ENCODE results near the gene POLR1E.

The POLR1E gene

DNA sequence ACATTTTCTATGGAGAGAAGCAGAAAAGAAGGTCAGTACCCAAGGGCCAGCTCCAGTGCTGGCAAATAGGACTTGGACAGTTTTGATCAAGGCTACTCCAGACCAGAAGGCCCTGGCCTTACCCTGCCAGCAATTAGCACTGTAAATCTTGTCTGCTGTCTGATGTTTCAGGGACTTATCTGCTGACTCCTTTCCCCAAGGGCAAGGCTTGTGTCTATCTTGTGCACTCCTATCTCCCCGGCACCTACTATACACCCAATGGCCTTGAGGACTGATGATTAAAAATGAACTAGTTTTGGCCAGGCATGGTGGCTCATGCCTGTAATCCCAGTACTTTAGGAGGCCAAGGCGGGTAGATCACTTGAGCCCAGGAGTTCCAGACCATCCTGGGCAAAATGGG is 37.2 kb downstream of the POLR1E start:
- TF ChIP-seq, protein P1, sequence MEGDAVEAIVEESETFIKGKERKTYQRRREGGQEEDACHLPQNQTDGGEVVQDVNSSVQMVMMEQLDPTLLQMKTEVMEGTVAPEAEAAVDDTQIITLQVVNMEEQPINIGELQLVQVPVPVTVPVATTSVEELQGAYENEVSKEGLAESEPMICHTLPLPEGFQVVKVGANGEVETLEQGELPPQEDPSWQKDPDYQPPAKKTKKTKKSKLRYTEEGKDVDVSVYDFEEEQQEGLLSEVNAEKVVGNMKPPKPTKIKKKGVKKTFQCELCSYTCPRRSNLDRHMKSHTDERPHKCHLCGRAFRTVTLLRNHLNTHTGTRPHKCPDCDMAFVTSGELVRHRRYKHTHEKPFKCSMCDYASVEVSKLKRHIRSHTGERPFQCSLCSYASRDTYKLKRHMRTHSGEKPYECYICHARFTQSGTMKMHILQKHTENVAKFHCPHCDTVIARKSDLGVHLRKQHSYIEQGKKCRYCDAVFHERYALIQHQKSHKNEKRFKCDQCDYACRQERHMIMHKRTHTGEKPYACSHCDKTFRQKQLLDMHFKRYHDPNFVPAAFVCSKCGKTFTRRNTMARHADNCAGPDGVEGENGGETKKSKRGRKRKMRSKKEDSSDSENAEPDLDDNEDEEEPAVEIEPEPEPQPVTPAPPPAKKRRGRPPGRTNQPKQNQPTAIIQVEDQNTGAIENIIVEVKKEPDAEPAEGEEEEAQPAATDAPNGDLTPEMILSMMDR (IDR thresholded peaks at IDR 0.05), result no peak

DNA sequence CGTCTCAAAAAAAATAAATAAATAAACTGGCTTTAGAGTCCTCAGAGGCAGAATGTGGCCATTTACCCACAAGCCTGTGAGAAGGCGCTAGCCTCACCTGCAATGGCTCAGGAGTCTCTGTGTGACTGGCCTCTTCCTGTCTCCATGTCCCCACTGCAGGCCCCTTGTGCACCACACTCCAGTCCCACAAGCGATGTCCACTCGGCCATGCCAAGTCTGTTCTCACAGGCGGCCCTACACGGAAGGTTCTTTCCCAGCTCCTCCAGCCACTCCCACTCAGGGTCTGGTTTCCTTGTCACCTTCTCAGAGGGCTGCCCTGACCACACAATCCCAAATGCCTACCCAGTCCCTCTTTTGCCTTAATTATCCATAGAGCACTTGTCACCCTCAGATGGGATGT is 38.2 kb downstream of the POLR1E start:
- TF ChIP-seq, protein P1 (IDR thresholded peaks at IDR 0.05), result no peak

DNA sequence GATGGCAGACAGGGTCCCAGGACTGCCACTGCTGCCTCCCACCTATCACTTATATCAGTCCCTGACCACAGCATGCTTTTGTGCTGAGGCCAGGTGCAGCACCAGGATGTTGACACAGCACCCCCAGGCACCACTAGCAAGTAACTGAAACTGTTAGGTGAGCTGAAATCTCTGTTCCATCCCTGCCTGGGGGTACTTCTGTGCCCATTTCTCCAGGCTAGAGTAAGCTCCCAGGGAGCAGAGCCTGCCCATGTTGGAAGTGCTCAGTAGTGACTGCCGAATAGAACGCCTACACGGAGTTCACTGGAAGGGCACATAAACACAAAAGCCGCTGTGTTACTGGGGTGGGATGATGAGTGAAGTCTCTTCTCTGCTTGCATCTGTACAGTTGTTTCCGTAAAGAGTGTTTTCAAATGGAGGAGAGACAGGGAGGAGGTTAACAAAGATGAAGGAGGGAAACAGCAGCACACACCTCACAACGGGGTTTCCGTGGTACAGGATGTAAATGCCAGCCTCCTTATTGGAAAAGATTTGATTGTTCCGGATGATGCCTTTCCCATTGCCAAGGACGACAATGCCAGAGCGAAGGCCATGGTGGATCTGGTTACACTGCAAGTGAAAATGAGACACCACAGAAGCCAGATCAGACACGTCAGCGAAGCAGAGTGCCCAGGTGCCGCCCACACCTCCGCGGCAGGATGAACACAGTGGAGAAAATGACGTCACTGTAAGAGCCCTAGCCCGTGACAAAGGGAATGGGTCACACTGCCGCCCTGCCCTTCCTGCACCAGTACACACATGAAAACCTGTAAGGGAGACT is 43.1 kb downstream of the POLR1E start:
- TF ChIP-seq, protein P1 (IDR thresholded peaks at IDR 0.05), result no peak

DNA sequence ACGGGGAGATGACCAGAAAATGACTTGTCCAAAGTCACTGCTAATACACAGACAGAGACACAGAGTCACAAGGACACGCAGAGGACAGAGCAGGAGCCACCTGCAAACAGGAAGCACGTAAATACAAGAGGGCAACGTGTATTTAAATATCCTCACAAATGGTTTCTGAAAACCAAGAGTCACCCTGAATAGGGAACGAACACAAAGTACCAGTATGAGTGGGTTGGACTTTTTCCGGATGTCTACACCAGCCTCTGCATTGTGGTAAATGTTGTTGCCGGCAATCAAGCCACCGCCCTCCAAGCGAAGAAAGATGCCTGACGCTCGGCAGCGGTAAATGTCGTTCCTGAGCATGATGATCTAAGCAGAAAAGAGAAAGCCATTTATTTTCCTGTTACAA is 46.0 kb downstream of the POLR1E start:
- TF ChIP-seq, protein P1 (IDR thresholded peaks at IDR 0.05), result no peak

DNA sequence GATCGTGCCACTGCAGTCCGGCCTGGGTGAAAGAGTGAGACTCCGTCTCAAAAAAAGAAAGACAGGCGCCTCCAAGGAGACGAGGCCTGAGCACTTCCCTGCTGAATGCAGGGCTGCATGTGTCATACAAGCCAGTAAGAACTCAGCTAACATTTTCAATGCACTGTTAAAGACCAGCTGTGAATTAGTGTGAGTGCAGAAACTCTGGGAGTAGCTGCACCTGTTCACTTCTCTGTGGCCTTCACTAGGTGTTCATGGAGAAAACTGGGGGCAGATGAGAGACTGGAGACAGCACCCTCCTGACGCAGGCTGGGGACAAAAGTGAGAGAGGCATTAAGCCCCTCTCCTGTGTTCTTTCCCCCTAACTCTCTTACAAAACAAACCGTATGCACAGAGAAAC is 48.7 kb downstream of the POLR1E start:
- TF ChIP-seq, protein P1 (IDR thresholded peaks at IDR 0.05), result no peak

DNA sequence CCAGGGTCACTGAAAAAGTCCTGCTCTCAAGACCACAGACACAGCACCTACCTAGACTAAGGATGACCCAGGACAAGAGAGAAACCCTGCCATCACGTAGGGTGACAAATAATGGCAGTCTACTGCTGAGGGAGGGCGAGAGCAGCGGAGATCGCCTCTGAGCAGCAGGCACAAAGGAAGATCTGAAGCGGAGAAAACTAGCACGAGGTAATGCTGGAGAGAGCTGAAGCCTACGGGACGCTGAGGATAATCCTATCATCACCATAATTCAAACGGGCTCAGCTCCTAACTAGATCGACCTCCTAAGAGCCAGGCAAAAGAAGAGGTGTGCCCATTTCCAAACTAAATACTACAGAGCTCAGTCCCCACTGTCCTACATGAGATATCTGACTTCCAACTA is 49.2 kb downstream of the POLR1E start:
- TF ChIP-seq, protein P1 (IDR thresholded peaks at IDR 0.05), result no peak

DNA sequence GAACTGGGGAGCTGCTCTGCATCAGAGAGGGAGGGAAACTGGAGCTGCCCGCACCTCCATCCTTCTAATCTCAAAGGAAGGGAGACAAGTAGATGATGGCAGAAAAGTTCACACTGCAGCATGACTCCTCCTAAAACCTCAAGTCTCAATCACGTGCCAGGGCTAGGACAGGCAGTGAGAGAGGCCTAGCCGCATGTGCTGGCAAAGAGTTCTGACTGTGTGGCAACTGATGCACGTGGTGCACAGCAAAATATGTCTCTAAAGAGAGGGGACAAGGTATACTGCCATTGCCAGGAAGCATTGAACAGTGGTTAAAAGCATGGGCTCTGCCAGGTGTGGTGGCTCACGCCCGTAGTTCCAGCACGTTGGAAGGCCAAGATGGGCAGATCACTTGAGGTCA is 52.4 kb downstream of the POLR1E start:
- TF ChIP-seq, protein P1 (IDR thresholded peaks at IDR 0.05), result no peak

Measured in LNCAP (cell line).